ENCODE measurements around the gene LILRB5.

- no peak for TF ChIP-seq CTCF (conservative IDR thresholded peaks at IDR 0.05; ENCODE audit: low read depth, low read length)
- TF ChIP-seq EZH2 (IDR thresholded peaks at IDR 0.05; ENCODE audit: borderline replicate concordance, low read depth, low read length, poor library complexity, severe bottlenecking), result no peak
Measured at GRCh38 chr19:54248016-54248601, 9.0 kb downstream of the LILRB5 start.
